Body of pancreas (tissue), 4 donors: Measurements from ENCODE around the gene NAPA.

Experiments used
- POLR2A ChIP-seq, 3 donors: fragments of 450-650 bp; IDR thresholded peaks; one replicate each; pipeline ENCODE4 v1.6.1; 2016; ENCODE audit warnings: antibody characterized with exemption in 3 of 3, mild to moderate bottlenecking in 2 of 3
- TF ChIP-seq, protein P1 (sequence below), 7 experiments: fragments of 450-650 bp in 4 of 7; fragments of 200-600 bp in 3 of 7; sonication (generic) in 3 of 7; IDR thresholded peaks; one replicate each; pipeline ENCODE4 v1.5.1; 2016 to 2019; ENCODE audit warnings: antibody characterized with exemption in 7 of 7

DNA sequence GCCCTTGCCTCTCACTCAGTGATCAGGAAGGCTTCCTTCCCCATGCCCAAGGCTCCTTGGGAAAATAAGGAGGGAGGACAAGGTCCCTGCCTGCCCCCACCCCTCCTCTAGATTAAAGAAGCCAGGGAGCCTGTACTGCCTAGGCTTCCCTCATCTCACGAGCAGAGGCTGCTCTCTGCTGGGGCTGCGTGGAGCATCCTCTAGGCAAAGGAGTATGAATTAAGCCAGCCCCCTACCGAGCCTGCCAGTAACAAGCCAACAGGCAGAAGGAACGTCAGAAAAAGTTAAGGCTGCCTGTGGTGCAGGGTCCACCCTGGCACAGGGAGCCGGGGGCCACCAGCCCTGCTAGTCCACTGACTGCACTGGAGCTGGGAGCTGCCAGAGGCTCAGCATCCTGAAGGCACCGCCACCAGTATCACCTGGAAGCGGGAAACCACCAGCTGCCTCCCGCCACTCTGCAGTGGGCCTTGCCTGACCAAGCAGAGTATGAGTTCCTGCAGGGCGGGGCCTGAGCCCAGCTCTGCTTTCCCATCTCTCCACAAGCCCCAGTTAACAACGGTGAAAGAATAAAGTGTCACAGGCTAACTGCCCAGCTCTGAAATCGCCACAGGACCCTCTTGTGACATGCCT, 6.8 kb downstream of the NAPA start:
- TF ChIP-seq, protein P1, sequence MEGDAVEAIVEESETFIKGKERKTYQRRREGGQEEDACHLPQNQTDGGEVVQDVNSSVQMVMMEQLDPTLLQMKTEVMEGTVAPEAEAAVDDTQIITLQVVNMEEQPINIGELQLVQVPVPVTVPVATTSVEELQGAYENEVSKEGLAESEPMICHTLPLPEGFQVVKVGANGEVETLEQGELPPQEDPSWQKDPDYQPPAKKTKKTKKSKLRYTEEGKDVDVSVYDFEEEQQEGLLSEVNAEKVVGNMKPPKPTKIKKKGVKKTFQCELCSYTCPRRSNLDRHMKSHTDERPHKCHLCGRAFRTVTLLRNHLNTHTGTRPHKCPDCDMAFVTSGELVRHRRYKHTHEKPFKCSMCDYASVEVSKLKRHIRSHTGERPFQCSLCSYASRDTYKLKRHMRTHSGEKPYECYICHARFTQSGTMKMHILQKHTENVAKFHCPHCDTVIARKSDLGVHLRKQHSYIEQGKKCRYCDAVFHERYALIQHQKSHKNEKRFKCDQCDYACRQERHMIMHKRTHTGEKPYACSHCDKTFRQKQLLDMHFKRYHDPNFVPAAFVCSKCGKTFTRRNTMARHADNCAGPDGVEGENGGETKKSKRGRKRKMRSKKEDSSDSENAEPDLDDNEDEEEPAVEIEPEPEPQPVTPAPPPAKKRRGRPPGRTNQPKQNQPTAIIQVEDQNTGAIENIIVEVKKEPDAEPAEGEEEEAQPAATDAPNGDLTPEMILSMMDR (IDR thresholded peaks at IDR 0.05), result no peak
- no peak for TF ChIP-seq POLR2A (IDR thresholded peaks at IDR 0.05)
